Measurements from ENCODE around the gene MGAT4B. TPM values are rescaled to one million over a fixed set of nuclear protein-coding genes. Genes with fewer than 3 reads are reported as not detected.

The MGAT4B gene
- total RNA-seq, 1 donor from 2014 or later: 95.5 TPM

- intact Hi-C loops (cut with DNase I): no loop called here
- H3K9me3 ChIP-seq: no peaks in the 10 kb centered on the region
- no peak overlapping the region for H3K27ac ChIP-seq
- no peak for DNase-seq (ENCODE audit: extremely low spot score in 2 of 2)
- peaks cover 0 to 8% of the 10 kb centered on the region in 2 donors for H3K36me3 ChIP-seq
- no peaks in the 10 kb centered on the region for H3K4me1 ChIP-seq
- H3K27me3 ChIP-seq: no peaks in the 10 kb centered on the region
- TF ChIP-seq POLR2A (IDR thresholded peaks at IDR 0.05): no peak
- TF ChIP-seq POLR2AphosphoS5 (IDR thresholded peaks at IDR 0.05; ENCODE audit: insufficient read depth in 1 of 2, low read depth in 1 of 2): no peak
- TF ChIP-seq, protein P1, sequence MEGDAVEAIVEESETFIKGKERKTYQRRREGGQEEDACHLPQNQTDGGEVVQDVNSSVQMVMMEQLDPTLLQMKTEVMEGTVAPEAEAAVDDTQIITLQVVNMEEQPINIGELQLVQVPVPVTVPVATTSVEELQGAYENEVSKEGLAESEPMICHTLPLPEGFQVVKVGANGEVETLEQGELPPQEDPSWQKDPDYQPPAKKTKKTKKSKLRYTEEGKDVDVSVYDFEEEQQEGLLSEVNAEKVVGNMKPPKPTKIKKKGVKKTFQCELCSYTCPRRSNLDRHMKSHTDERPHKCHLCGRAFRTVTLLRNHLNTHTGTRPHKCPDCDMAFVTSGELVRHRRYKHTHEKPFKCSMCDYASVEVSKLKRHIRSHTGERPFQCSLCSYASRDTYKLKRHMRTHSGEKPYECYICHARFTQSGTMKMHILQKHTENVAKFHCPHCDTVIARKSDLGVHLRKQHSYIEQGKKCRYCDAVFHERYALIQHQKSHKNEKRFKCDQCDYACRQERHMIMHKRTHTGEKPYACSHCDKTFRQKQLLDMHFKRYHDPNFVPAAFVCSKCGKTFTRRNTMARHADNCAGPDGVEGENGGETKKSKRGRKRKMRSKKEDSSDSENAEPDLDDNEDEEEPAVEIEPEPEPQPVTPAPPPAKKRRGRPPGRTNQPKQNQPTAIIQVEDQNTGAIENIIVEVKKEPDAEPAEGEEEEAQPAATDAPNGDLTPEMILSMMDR (IDR thresholded peaks at IDR 0.05): no peak
- H3K4me3 ChIP-seq: no peak overlapping the region
Measured at GRCh38 chr5:179781846-179782245, 24.8 kb downstream of the MGAT4B start.

DNA sequence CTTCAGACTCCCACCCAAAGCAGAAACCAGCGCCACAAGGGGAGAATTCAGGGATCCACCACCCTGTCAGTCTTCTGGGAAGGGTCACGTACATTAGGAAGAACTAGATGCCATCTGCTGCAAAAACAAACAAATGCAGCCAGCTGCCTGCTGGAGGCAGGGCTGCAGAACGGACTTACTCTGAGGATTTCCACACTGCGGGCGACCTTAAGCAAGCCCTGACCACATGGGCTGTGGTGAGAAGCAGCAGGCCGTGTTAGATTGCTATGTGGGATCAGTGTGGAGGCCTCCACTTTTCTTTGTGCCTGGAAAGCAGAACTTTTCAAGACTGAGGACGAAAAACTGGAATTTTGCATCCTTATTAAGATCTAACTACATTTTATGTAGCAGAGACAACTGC, 26.3 kb downstream of the MGAT4B start:
- no peaks in the 10 kb centered on the region for H3K4me1 ChIP-seq
- no peaks in the 10 kb centered on the region for H3K9me3 ChIP-seq
- TF ChIP-seq, protein P1 (IDR thresholded peaks at IDR 0.05): no peak
- TF ChIP-seq POLR2A (IDR thresholded peaks at IDR 0.05) (no peak), POLR2AphosphoS5 (IDR thresholded peaks at IDR 0.05; ENCODE audit: insufficient read depth in 1 of 2, low read depth in 1 of 2) (no peak)
- H3K36me3 ChIP-seq: peaks cover 0 to 17% of the 10 kb centered on the region in 2 donors
- no peaks in the 10 kb centered on the region for H3K27me3 ChIP-seq
- H3K27ac ChIP-seq: no peak overlapping the region
- intact Hi-C loops (cut with DNase I): no loop called here
- no peak for DNase-seq (ENCODE audit: extremely low spot score in 2 of 2)
- H3K4me3 ChIP-seq: no peak overlapping the region

GRCh38 chr5:179779826-179780225, 26.8 kb downstream of the MGAT4B start:
- intact Hi-C loops (cut with DNase I): no loop called here
- no peak overlapping the region for H3K4me3 ChIP-seq
- no peak for TF ChIP-seq POLR2A (IDR thresholded peaks at IDR 0.05)
- TF ChIP-seq POLR2AphosphoS5 (IDR thresholded peaks at IDR 0.05; ENCODE audit: insufficient read depth in 1 of 2, low read depth in 1 of 2): no peak
- TF ChIP-seq, protein P1 (IDR thresholded peaks at IDR 0.05): no peak
- no peaks in the 10 kb centered on the region for H3K4me1 ChIP-seq
- no peaks in the 10 kb centered on the region for H3K9me3 ChIP-seq
- H3K27me3 ChIP-seq: no peaks in the 10 kb centered on the region
- no peak for DNase-seq (ENCODE audit: extremely low spot score in 2 of 2)
- H3K27ac ChIP-seq: no peak overlapping the region
- peaks cover 0 to 20% of the 10 kb centered on the region in 2 donors for H3K36me3 ChIP-seq

DNA sequence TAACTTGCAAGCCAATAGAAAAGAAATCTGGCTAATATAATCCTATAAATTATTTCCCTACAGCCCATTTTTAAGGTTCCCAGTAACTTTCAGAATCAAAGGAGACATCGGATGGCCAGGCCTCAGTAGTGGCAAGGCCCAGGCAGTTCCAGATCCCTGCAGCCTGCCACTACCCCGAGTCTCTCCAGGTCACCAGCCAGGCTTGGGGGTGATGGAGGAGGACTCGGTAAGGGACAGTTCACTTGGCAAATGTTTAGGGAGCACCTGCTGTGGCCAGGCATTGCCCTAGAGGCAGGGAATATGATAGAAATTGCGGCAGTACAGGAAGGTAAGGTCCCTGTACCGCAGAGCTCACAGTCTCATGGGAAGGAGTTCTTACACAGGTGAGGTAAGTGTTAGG, 28.1 kb downstream of the MGAT4B start:
- Histone ChIP-seq H3K9me3 (no peaks in the 10 kb centered on the region), H3K27me3 (no peaks in the 10 kb centered on the region), H3K4me3 (no peak overlapping the region), H3K4me1 (no peaks in the 10 kb centered on the region), H3K27ac (no peak overlapping the region), H3K36me3 (peaks cover 0 to 33% of the 10 kb centered on the region in 2 donors)
- TF ChIP-seq POLR2A (IDR thresholded peaks at IDR 0.05) (no peak), POLR2AphosphoS5 (IDR thresholded peaks at IDR 0.05; ENCODE audit: insufficient read depth in 1 of 2, low read depth in 1 of 2) (no peak)
- TF ChIP-seq, protein P1 (IDR thresholded peaks at IDR 0.05): no peak
- DNase-seq (ENCODE audit: extremely low spot score in 2 of 2): no peak
- intact Hi-C loops (cut with DNase I): no loop called here

DNA sequence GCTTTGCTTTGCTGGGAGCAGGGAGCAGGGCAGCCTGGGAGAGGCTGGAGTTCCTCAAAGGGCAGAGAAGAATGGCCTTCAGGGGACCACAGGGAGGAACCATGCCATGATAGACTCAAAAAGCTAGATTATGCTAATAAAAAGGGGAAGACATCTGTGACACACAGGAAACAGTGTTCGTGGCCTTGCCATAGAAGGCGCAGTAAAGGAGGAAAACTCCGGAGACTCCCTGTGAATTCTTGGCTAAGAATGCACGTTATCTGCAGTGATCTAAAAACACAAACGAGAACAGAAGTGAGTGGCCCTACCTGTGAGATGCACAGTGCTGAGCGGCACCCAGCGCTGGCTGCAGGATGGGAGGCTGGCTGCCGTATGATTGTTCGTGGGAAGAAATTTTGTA, 28.8 kb downstream of the MGAT4B start:
- H3K36me3 ChIP-seq: peaks cover 0 to 39% of the 10 kb centered on the region in 2 donors
- intact Hi-C loops (cut with DNase I): no loop called here
- H3K4me1 ChIP-seq: no peaks in the 10 kb centered on the region
- TF ChIP-seq, protein P1 (IDR thresholded peaks at IDR 0.05): no peak
- TF ChIP-seq POLR2A (IDR thresholded peaks at IDR 0.05) (no peak), POLR2AphosphoS5 (IDR thresholded peaks at IDR 0.05; ENCODE audit: insufficient read depth in 1 of 2, low read depth in 1 of 2) (no peak)
- DNase-seq (ENCODE audit: extremely low spot score in 2 of 2): no peak
- H3K27ac ChIP-seq: no peak overlapping the region
- no peaks in the 10 kb centered on the region for H3K9me3 ChIP-seq
- H3K4me3 ChIP-seq: no peak overlapping the region
- H3K27me3 ChIP-seq: no peaks in the 10 kb centered on the region
